Cardiac septum (tissue), 1 donor: Measurements from ENCODE around the gene TAAR5. TPM values are rescaled to one million over a fixed set of nuclear protein-coding genes. Genes with fewer than 3 reads are reported as not detected.
"Not testable (repeated sequence)": the region's sequence is repeated elsewhere in the genome, so short reads cannot be mapped to it uniquely, and the experiment has no call there.

Experiments used
- DNase-seq: peaks from one replicate; pipeline ENCODE4 v3.0.0-alpha.2; 2020; ENCODE audit warnings: low spot score
- intact Hi-C: fragments of 100-400 bp; cut with DNase I; formaldehyde crosslinking; loops from one replicate; pipeline ENCODE4 v1.14.0; 2022
- total RNA-seq: library from RNA; stranded (reverse); fragmentation: NEBNext Ultra II Directional; extraction: Animal tissue kit (Norgen Biotek cat#: 25700); gene quantifications from one replicate; pipeline ENCODE4 v1.2.1, GENCODE V29; 2021
- donor health status: DM: no; HTN: no; CAD: no.

TAAR5 gene
- total RNA-seq, 1 donor from 2014 or later, result not detected

GRCh38 chr6:132584698-132585097 is 4.8 kb downstream of the TAAR5 start:
- DNase-seq, result no peak
- intact Hi-C loops, result no loop called here

- DNase-seq, result no peak
These were observed 17.8 kb downstream of the TAAR5 start for GRCh38 chr6:132571774-132572173.

GRCh38 chr6:132570221-132570777 is 19.2 kb downstream of the TAAR5 start, which contains the start of gene TAAR6:
TAAR6 (plus strand) TSS chr6:132570322; CDS start chr6:132570322, 0 bp downstream.
- no peak for DNase-seq

More at GRCh38 chr6:132571774-132572173, 17.8 kb downstream of the TAAR5 start:
- intact Hi-C loops, result no loop called here

GRCh38 chr6:132569170-132569569 is 20.4 kb downstream of the TAAR5 start:
- no peak for DNase-seq
- intact Hi-C loops, result no loop called here

More at GRCh38 chr6:132570221-132570777, 19.2 kb downstream of the TAAR5 start, which contains the start of gene TAAR6:
- intact Hi-C loops, result no loop called here

GRCh38 chr6:132568611-132569010 is 20.9 kb downstream of the TAAR5 start:
- DNase-seq, result no peak
- intact Hi-C loops, result no loop called here

GRCh38 chr6:132567566-132567965 is 22.0 kb downstream of the TAAR5 start:
- intact Hi-C loops, result no loop called here
- DNase-seq, result no peak

- intact Hi-C loops, result no loop called here
- DNase-seq, result no peak
These were observed 23.1 kb downstream of the TAAR5 start for GRCh38 chr6:132566404-132566803.

GRCh38 chr6:132560087-132560486 is 29.5 kb downstream of the TAAR5 start:
- intact Hi-C loops, DNase-seq: not testable (repeated sequence)

- intact Hi-C loops, result no loop called here
These were observed 37.2 kb downstream of the TAAR5 start, which contains the start of gene TAAR8 for GRCh38 chr6:132552372-132552771. TAAR8 (plus strand) TSS chr6:132552672; CDS start chr6:132552693, 21 bp downstream.

GRCh38 chr6:132551214-132551613 is 38.3 kb downstream of the TAAR5 start:
- intact Hi-C loops, result no loop called here
- DNase-seq, result no peak

More at GRCh38 chr6:132552372-132552771, 37.2 kb downstream of the TAAR5 start, which contains the start of gene TAAR8:
- no peak for DNase-seq

- no peak for DNase-seq
- intact Hi-C loops, result no loop called here
These were observed 40.6 kb downstream of the TAAR5 start for GRCh38 chr6:132548746-132549463.

- intact Hi-C loops, result no loop called here
- no peak for DNase-seq
These were observed 44.7 kb downstream of the TAAR5 start for GRCh38 chr6:132544826-132545225.

Other genes starting within 250 kb of the TAAR5 start
- gene MOXD1, start 188.3 kb downstream of the TAAR5 start, total RNA-seq, result 1.6 TPM
- 53.3 TPM for gene STX7, start 76.6 kb downstream of the TAAR5 start, total RNA-seq
- not detected for gene TAAR9, start 51.5 kb downstream of the TAAR5 start, total RNA-seq
- gene TAAR8, start 37.1 kb downstream of the TAAR5 start, total RNA-seq, result not detected
- not detected for gene TAAR6, start 19.4 kb downstream of the TAAR5 start, total RNA-seq
- gene TAAR2, start 34.5 kb upstream of the TAAR5 start, total RNA-seq, result not detected
- not detected for gene TAAR1, start 69.4 kb upstream of the TAAR5 start, total RNA-seq
- 0.30 TPM for gene VNN1, start 124.3 kb upstream of the TAAR5 start, total RNA-seq
- 3.1 TPM for gene VNN2, start 168.2 kb upstream of the TAAR5 start, total RNA-seq
- 1.2 TPM for gene SLC18B1, start 208.9 kb upstream of the TAAR5 start, total RNA-seq
- gene RPS12, start 224.8 kb upstream of the TAAR5 start, total RNA-seq, result 366 TPM